Heart right ventricle (tissue), 16 donors: Measurements from ENCODE around the gene ATOSB. TPM values are rescaled to one million over a fixed set of nuclear protein-coding genes. Genes with fewer than 3 reads are reported as not detected.
A peak's percentile ranks its signal among the peaks of the same experiment; 100 is the strongest.

Source experiments
- ATAC-seq, 8 donors: fragments of 200-7000 bp; cut with Tn5 transposase; one replicate each; pipeline ENCODE4 v1.9.1; 2020; ENCODE audit warnings: mild to moderate bottlenecking in 8 of 8, moderate library complexity in 8 of 8, moderate number of reproducible peaks in 1 of 8
- DNase-seq, 2 donors: peaks; one replicate each; pipeline ENCODE4 v3.0.0-alpha.2; 2020
- H3K27ac ChIP-seq, 10 donors: fragments of 200-600 bp; sonication (generic) in 2 of 10; one replicate each; pipeline versions ENCODE4 v1.5.0 to v1.8.0; 2020 to 2022; ENCODE audit warnings: mild to moderate bottlenecking in 3 of 10
- H3K27me3 ChIP-seq, 7 donors: fragments of 200-600 bp; one replicate each; pipeline ENCODE4 v1.8.0; 2021 to 2022; ENCODE audit warnings: mild to moderate bottlenecking in 2 of 7
- H3K36me3 ChIP-seq, 9 donors: fragments of 200-600 bp; sonication (generic) in 1 of 9; one replicate each; pipeline versions ENCODE4 v1.5.0 to v1.8.0; 2020 to 2022; ENCODE audit warnings: mild to moderate bottlenecking in 2 of 9
- H3K4me1 ChIP-seq, 9 donors: fragments of 200-600 bp; sonication (generic) in 1 of 9; one replicate each; pipeline versions ENCODE4 v1.5.0 to v1.8.0; 2020 to 2022; ENCODE audit warnings: mild to moderate bottlenecking in 4 of 9
- H3K4me3 ChIP-seq, 10 donors: fragments of 200-600 bp; sonication (generic) in 2 of 10; one replicate each; pipeline versions ENCODE4 v1.5.0 to v1.8.0; 2020 to 2022; ENCODE audit warnings: mild to moderate bottlenecking in 7 of 10, moderate library complexity in 2 of 10
- H3K9me3 ChIP-seq, 11 donors: fragments of 200-600 bp in 10 of 11; sonication (generic) in 2 of 11; one replicate each; pipeline versions ENCODE4 v1.5.0 to v1.8.0; 2013 to 2022; ENCODE audit warnings: mild to moderate bottlenecking in 2 of 11, control low read depth in 1 of 11, moderate library complexity in 1 of 11
- WGBS, 2 donors: extraction: QIAGEN DNeasy Blood & Tissue Kit; methylation state at CpG; one replicate each; pipeline ENCODE4 v1.1.7; 2013; ENCODE audit warnings: inconsistent platforms in 1 of 2; 5-methylcytosine and 5-hydroxymethylcytosine counted together
- intact Hi-C, 10 donors: fragments of 100-400 bp; cut with DNase I; formaldehyde crosslinking; loops; one replicate each; pipeline versions ENCODE4 v1.11.1 to v1.14.2; 2022
- polyA plus RNA-seq, 2 donors: library from polyadenylated mRNA; stranded (reverse); fragments of 200-250 nt; gene quantifications; one replicate each; pipeline ENCODE4 v1.2.3, GENCODE V29; 2013
- total RNA-seq, 10 donors: library from RNA; stranded (reverse); fragmentation: NEBNext Ultra II Directional in 3 of 10; extraction: Animal tissue kit (Norgen Biotek cat#: 25700) in 3 of 10; gene quantifications; one replicate each; pipeline versions ENCODE4 v1.2.1 to v1.2.4, GENCODE V29; 2021 to 2023
- TF ChIP-seq, protein P1 (sequence below), 9 donors: fragments of 200-600 bp; sonication (generic) in 2 of 9; IDR thresholded peaks; one replicate each; pipeline versions ENCODE4 v1.5.0 to v1.8.0; 2021 to 2022; ENCODE audit warnings: antibody characterized with exemption in 9 of 9, mild to moderate bottlenecking in 5 of 9, moderate library complexity in 1 of 9
- donor health status: Arrhythmogenic right ventricular cardiomyopathy.
- donor health status: ischemic (EF 13 %, LVEDD 7.1; RV severe dilation, severe dysfunction).
- donor health status: healthy with polysubstance abuse.
- donor health status: DM: no; HTN: yes; CAD: no.
- donor health status: DM: no; HTN: no; CAD: no.
- donor health status: ischemic (EF 25% LVEDD 6.9; RV normal size, moderate dysfunction).
- donor health status: ischemic (EF 25% LVEDD 5.7; RV mildly dilated, moderate dysfunction).
- donor health status: healthy.
- donor health status: DM: yes; HTN: yes; CAD: no.
- donor health status: Ischemic cardiomyopathy.
- donor health status: ischemic (EF 35%, LVEDD 5.7; RV mildly dilated, moderate dysfunction).
- donor health status: nonischemic (EF 11% LVEDD 7.7; RV severe dilation, severe dysfunction).
- donor health status: DM: yes; HTN: yes; CAD: no.
- donor health status: PGD.
- donor health status: ischemic (EF 29% LVEDD 5.4; RV normal size, mild dysfunction).
- donor health status: nonischemic (EF 23%, LVEDD 6.1; RV moderate dilation, normal function).

ATOSB gene
- total and polyA plus RNA-seq, 12 donors = 12.2 to 31.6 (median 17.2) TPM

DNA sequence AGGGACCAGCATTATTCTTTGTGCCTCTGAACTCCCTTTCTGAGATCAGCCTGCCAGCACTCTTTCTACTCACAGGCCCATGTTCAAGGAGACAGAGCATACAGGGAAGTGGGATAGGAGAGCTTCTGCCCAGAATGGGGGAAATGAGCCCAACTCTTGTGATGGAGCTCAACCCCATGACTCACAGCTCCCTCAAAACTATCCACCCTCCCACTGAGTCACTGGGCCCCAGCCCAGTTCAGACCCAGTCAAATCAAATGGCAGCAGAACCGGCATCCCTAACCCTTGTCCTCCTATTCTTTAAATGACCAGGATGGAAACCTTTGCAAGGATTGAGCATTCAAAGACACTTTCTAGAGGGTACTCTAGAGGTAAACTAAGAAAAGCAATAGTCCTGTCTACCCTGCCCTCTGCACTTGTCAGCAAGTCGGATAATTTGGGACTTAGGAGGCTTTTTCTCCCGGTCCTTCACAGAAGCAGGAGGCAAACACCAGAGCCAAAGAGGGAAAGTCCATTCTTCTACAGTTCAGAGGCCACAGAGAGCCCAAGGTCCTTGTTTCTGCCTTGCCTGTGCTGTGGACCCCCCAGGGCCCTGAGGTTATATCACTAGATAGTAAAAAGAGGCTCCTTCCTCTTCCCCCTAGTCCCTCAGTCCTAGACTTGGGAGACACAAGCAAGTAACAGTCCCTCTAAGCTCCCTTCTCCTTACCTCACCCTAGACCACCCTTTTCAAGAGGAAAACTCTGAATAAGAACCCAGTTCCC, 3.2 kb downstream of the ATOSB start:
- 76 to 83% methylated on average over 3 of the region's 3 CpGs for WGBS, 2 donors
- peak overlapping the region in 9 of 10 donors; percentile 75 to 98 (median 87) for H3K27ac ChIP-seq
- peaks cover 17 to 72% (median 55%) of the 10 kb centered on the region in 9 donors for H3K4me1 ChIP-seq
- peaks cover 0 to 17% (median 10%) of the 10 kb centered on the region in 9 donors for H3K36me3 ChIP-seq
- ATAC-seq (no peak), DNase-seq (no peak)
- no peaks in the 10 kb centered on the region for H3K27me3 ChIP-seq
- intact Hi-C loops = loop anchor here in 6 of 10 donors (5.0 to 10.0 kb wide), 7 partner anchors 40 to 442 kb away; partner anchors contain the start of gene VCP (in 1 of the 6)
- no peaks in the 10 kb centered on the region for H3K9me3 ChIP-seq
- TF ChIP-seq, protein P1, sequence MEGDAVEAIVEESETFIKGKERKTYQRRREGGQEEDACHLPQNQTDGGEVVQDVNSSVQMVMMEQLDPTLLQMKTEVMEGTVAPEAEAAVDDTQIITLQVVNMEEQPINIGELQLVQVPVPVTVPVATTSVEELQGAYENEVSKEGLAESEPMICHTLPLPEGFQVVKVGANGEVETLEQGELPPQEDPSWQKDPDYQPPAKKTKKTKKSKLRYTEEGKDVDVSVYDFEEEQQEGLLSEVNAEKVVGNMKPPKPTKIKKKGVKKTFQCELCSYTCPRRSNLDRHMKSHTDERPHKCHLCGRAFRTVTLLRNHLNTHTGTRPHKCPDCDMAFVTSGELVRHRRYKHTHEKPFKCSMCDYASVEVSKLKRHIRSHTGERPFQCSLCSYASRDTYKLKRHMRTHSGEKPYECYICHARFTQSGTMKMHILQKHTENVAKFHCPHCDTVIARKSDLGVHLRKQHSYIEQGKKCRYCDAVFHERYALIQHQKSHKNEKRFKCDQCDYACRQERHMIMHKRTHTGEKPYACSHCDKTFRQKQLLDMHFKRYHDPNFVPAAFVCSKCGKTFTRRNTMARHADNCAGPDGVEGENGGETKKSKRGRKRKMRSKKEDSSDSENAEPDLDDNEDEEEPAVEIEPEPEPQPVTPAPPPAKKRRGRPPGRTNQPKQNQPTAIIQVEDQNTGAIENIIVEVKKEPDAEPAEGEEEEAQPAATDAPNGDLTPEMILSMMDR (IDR thresholded peaks at IDR 0.05) = no peak
- H3K4me3 ChIP-seq = peak overlapping the region in 6 of 10 donors; percentile 70 to 89 (median 85)

DNA sequence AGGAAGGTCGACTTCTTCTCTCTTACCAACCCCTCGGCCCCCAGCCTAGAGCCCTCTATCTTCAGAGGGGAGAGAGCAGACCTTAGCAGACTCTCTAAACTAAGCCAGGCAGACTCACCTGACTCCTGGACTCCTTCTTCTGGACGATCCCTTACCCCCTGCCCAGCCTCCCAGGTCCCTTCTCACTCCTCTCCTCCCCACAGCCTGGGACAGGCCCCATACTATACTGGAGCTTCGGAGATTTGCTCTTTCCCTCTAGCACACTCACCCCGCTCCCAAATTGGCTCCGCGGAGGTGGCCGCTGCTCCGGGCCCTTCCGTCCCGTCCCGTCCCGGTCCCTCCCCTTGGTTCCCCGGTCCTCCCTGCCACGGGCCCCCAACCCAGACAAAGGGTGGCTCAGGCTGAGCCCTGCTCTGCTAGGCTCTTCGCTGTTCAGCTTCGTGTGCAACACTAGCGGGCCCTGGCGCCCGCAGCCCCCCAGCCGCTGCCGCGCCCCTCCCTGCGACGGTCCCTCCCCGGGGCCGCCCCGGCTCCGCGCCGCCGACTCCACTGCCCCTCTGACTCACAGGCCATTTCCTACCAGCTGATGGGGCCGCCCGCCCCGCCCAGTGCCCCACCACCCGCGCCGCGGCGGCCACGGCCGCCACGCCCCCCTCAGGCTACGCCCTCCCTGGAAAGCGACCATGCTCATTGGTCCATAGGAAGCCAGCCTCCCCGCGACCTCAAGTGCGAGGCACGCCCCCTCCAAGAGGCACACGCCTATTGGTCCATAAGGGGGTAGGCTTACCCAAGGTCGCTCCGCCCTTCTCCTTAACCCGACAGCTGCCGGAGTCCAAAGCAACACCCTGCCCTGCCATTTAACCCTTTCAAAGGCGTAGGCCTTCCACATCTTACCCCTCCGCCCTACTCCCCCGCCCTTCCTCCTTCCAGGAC, 4.4 kb downstream of the ATOSB start:
- peaks cover 0 to 29% (median 18%) of the 10 kb centered on the region in 9 donors for H3K36me3 ChIP-seq
- 1% methylated on average over 56 to 57 of the region's 57 CpGs for WGBS, 2 donors
- no peaks in the 10 kb centered on the region for H3K9me3 ChIP-seq
- DNase-seq (peak; percentile 98), ATAC-seq (peak; percentile 72 to 85 (median 82))
- no peaks in the 10 kb centered on the region for H3K27me3 ChIP-seq
- TF ChIP-seq, protein P1 (IDR thresholded peaks at IDR 0.05) = no peak
- peak overlapping the region; percentile 49 to 89 (median 80) for H3K4me3 ChIP-seq
- intact Hi-C loops = loop anchor here in 6 of 10 donors (5.0 to 10.0 kb wide), 7 partner anchors 39 to 444 kb away; partner anchors contain the start of gene VCP (in 1 of the 6)
- H3K4me1 ChIP-seq = peaks cover 17 to 61% (median 46%) of the 10 kb centered on the region in 9 donors
- peak overlapping the region; percentile 56 to 98 (median 92) for H3K27ac ChIP-seq

DNA sequence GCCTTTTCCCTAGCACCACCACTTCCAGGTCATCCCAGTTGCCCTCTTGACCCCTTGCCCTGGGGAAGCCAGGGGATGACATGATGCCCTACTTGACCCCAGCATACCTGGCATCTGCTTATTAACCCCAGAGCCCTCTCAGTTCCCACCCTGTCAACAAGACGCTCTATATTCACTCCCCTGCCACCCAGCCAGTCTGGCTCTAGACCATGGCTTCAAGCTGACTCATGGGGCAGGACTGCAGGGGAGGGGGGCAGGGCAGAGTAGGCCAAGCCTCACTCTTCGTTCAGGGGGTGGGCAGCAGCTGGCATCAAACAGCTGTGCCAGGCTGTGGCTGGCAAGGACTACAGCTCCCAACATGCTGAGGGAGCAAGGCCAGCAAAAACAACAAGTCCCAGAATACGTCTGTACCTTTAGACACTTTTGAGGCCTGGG, 5.3 kb downstream of the ATOSB start:
- TF ChIP-seq, protein P1 (IDR thresholded peaks at IDR 0.05) = no peak
- WGBS, 2 donors = 36 to 45% methylated on average over 3 of the region's 3 CpGs
- no peak for DNase-seq
- H3K27me3 ChIP-seq = no peaks in the 10 kb centered on the region
- H3K36me3 ChIP-seq = peaks cover 0 to 38% (median 27%) of the 10 kb centered on the region in 9 donors
- ATAC-seq = peak in 2 of 8 donors; percentile 18 to 23
- peaks cover 17 to 58% (median 46%) of the 10 kb centered on the region in 9 donors for H3K4me1 ChIP-seq
- H3K27ac ChIP-seq = peak overlapping the region in 9 of 10 donors; percentile 77 to 98 (median 92)
- H3K9me3 ChIP-seq = no peaks in the 10 kb centered on the region
- intact Hi-C loops = loop anchor here in 6 of 10 donors (5.0 to 10.0 kb wide), 7 partner anchors 38 to 444 kb away; partner anchors contain the start of gene VCP (in 1 of the 6)
- H3K4me3 ChIP-seq = peak overlapping the region in 9 of 10 donors; percentile 49 to 89 (median 84)
